DMS153 treated with DMSO at 0.1 percent for 48 hours (cell line): ENCODE results near the gene COQ5.

Experiments used
- DNase-seq: peaks from one replicate; lab custom pipeline; 2025; ENCODE audit not compliant: unreplicated experiment; lab: John Stamatoyannopoulos, UW

The COQ5 gene

DNA sequence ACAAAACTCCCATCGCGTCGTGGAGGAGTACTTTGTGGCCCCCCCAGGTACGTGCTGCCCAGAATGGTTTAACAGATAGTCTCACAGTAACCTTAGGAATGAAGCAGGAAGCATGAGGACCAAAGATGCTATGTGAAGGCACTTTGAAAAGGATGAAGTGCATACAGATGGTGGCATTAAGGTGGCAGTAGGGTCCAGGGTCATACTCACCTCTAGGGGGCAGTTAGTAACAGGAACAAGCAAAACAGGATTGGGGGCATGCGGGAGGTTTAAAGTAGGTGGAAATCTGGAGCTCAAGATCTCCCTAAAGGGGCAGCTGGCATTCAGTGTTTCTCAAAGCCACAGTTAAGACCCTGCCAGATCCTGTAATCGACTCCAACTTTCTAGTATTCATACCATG, 71.8 kb downstream of the COQ5 start:
- DNase-seq, result no peak

GRCh38 chr12:120455302-120455701, 73.7 kb downstream of the COQ5 start:
- no peak for DNase-seq

DNA sequence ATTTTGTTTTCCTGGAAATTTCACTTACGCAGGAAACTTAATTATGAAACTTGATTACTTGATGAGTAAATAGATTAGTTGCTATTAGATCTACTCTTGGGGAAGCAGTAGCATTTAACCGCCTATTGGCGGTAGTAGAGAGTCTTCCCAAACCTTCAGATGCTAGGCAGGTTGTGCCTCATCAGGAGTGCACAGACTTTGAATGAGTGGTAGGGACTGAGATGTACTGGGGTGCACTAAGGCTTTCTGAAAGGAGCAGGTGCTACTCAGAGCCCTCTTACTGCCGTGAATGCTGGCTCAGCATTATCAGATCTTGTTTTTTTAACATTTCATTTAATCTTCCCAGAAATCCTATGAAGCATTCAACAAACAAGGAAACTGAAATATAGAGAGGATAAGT, 75.0 kb downstream of the COQ5 start:
- DNase-seq, result no peak
